Neural progenitor cell (in vitro differentiated cells): ENCODE results near the gene TRABD2B. TPM values are rescaled to one million over a fixed set of nuclear protein-coding genes. Genes with fewer than 3 reads are reported as not detected.

Experiments
- DNase-seq: peaks from one replicate; pipeline ENCODE4 v3.0.0-alpha.2; 2016; ENCODE audit warnings: low spot score
- H2AFZ ChIP-seq: fragments of 200-600 bp; sonication (generic); replicated peaks from 2 replicates; pipeline ENCODE4 v1.6.1; 2016; ENCODE audit warnings: antibody characterized with exemption
- H3F3A ChIP-seq: fragments of 200-600 bp; sonication (generic); 2 replicates; pipeline ENCODE4 v1.6.1; 2016; ENCODE audit warnings: antibody characterized with exemption, low read depth
- H3K27ac ChIP-seq: fragments of 200-600 bp; sonication (generic); 2 replicates; pipeline ENCODE4 v1.5.1; 2016; ENCODE audit warnings: mild to moderate bottlenecking
- H3K27me3 ChIP-seq: fragments of 200-600 bp; sonication (generic); 2 replicates; pipeline ENCODE4 v1.6.1; 2016; ENCODE audit warnings: mild to moderate bottlenecking, moderate library complexity
- H3K36me3 ChIP-seq: fragments of 200-600 bp; sonication (generic); 2 replicates; pipeline ENCODE4 v1.5.1; 2016
- H3K4me1 ChIP-seq: fragments of 200-600 bp; sonication (generic); 2 replicates; pipeline ENCODE4 v1.6.1; 2016; ENCODE audit warnings: mixed run types
- H3K4me2 ChIP-seq: fragments of 200-600 bp; sonication (generic); 2 replicates; pipeline ENCODE4 v1.6.1; 2016
- H3K4me3 ChIP-seq: fragments of 200-600 bp; sonication (generic); 2 replicates; pipeline ENCODE4 v1.5.1; 2016
- H3K79me2 ChIP-seq: fragments of 200-600 bp; sonication (generic); 2 replicates; pipeline ENCODE4 v1.6.1; 2016; ENCODE audit warnings: low read depth
- H3K9ac ChIP-seq: fragments of 200-600 bp; sonication (generic); 2 replicates; pipeline ENCODE4 v1.6.1; 2016
- H3K9me3 ChIP-seq: fragments of 200-600 bp; sonication (generic); 2 replicates; pipeline ENCODE4 v1.5.1; 2016; ENCODE audit warnings: low read depth
- H4K20me1 ChIP-seq: fragments of 200-600 bp; sonication (generic); 2 replicates; pipeline ENCODE4 v1.6.1; 2016; ENCODE audit warnings: low read depth
- H3K27ac Mint-ChIP-seq: 3 replicates; pipeline ENCODE4 v1.8.0; 2021; ENCODE audit warnings: mixed read lengths
- H3K27me3 Mint-ChIP-seq: 2 replicates; pipeline ENCODE4 v1.8.0; 2022; ENCODE audit warnings: low read depth, mild to moderate bottlenecking, inconsistent platforms, moderate library complexity, mixed read lengths; ENCODE audit not compliant: insufficient read depth
- H3K36me3 Mint-ChIP-seq: 3 replicates; pipeline ENCODE4 v1.8.0; 2021; ENCODE audit warnings: mixed read lengths
- H3K4me1 Mint-ChIP-seq: 3 replicates; pipeline ENCODE4 v1.8.0; 2021; ENCODE audit warnings: mixed read lengths
- H3K4me3 Mint-ChIP-seq: 3 replicates; pipeline ENCODE4 v1.8.0; 2021; ENCODE audit warnings: mild to moderate bottlenecking, moderate library complexity, mixed read lengths
- H3K9me3 Mint-ChIP-seq: 3 replicates; pipeline ENCODE4 v1.8.0; 2020; ENCODE audit warnings: mixed read lengths
- EZH2 ChIP-seq: fragments of 200-600 bp; sonication (generic); IDR thresholded peaks from 2 replicates; pipeline ENCODE4 v1.6.1; 2017; ENCODE audit warnings: antibody characterized with exemption, mild to moderate bottlenecking, moderate library complexity
- EZH2phosphoT487 ChIP-seq: fragments of 200-600 bp; sonication (generic); IDR thresholded peaks from 2 replicates; pipeline ENCODE4 v1.6.1; 2017; ENCODE audit warnings: antibody characterized with exemption
- total RNA-seq: library from RNA; depleted of rRNA; stranded (reverse); fragments of >200 nt; gene quantifications from 2 replicates; pipeline ENCODE4 v1.2.3, GENCODE V29; 2015; ENCODE audit warnings: low replicate concordance
- TF ChIP-seq, protein P1 (sequence below): fragments of 200-600 bp; sonication (generic); IDR thresholded peaks from 2 replicates; pipeline ENCODE4 v1.5.1; 2017; ENCODE audit warnings: antibody characterized with exemption, mild to moderate bottlenecking

The TRABD2B gene
- total RNA-seq, 1 donor from 2014 or later: 0.09 TPM

DNA sequence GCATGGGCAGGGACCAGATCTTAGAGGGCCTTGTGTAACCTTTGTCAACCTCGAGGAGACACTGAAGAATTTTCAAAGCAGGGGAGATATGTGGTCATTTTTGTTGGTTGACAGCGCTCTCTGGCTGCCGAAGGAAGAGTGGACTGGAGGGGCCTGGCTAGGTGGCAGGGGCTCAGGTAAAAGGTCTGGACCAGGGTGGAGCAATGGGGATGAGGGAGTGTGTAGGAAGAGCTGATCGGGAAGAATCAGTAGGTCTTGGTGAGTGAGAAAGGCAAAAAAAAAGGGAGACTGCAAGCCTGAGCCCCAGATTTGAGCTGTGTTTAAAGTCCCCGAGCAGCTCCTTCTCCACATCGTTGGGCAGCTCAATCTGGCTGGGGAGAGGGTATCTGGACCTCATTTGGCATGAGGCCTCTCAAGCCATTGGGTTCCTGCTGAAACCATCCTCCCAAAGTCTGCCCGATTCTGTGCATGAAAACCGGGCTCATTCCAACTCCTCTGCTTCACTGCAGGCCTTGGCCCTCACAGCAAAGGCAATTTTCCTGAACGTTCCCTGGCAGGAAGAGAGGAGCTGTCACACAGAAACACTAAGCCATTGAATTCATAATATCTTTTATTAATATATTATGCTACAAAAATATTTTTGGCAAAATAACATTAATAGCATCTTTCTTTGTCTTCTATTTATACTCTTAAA lies 237.1 kb downstream of the TRABD2B start:
- Mint-ChIP-seq H3K36me3 (no peaks in the 10 kb centered on the region), H3K9me3 (no peaks in the 10 kb centered on the region), H3K4me1 (peaks cover 9% of the 10 kb centered on the region), H3K4me3 (no peak overlapping the region), H3K27ac (peak overlapping the region; percentile 61), H3K27me3 (peaks cover 14% of the 10 kb centered on the region)
- Histone ChIP-seq H3K4me2 (no peak overlapping the region), H3K79me2 (no peaks in the 10 kb centered on the region), H3K36me3 (no peaks in the 10 kb centered on the region), H2AFZ (no peak overlapping the region), H3K4me3 (no peak overlapping the region), H3K27ac (no peak overlapping the region), H3K9ac (no peak overlapping the region), H3K9me3 (no peaks in the 10 kb centered on the region), H3K27me3 (no peaks in the 10 kb centered on the region), H4K20me1 (no peaks in the 10 kb centered on the region), H3K4me1 (peaks cover 2% of the 10 kb centered on the region), H3F3A (no peaks in the 10 kb centered on the region)
- DNase-seq: no peak
- TF ChIP-seq EZH2phosphoT487: no peak
- TF ChIP-seq, protein P1, sequence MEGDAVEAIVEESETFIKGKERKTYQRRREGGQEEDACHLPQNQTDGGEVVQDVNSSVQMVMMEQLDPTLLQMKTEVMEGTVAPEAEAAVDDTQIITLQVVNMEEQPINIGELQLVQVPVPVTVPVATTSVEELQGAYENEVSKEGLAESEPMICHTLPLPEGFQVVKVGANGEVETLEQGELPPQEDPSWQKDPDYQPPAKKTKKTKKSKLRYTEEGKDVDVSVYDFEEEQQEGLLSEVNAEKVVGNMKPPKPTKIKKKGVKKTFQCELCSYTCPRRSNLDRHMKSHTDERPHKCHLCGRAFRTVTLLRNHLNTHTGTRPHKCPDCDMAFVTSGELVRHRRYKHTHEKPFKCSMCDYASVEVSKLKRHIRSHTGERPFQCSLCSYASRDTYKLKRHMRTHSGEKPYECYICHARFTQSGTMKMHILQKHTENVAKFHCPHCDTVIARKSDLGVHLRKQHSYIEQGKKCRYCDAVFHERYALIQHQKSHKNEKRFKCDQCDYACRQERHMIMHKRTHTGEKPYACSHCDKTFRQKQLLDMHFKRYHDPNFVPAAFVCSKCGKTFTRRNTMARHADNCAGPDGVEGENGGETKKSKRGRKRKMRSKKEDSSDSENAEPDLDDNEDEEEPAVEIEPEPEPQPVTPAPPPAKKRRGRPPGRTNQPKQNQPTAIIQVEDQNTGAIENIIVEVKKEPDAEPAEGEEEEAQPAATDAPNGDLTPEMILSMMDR: peak; percentile 15

DNA sequence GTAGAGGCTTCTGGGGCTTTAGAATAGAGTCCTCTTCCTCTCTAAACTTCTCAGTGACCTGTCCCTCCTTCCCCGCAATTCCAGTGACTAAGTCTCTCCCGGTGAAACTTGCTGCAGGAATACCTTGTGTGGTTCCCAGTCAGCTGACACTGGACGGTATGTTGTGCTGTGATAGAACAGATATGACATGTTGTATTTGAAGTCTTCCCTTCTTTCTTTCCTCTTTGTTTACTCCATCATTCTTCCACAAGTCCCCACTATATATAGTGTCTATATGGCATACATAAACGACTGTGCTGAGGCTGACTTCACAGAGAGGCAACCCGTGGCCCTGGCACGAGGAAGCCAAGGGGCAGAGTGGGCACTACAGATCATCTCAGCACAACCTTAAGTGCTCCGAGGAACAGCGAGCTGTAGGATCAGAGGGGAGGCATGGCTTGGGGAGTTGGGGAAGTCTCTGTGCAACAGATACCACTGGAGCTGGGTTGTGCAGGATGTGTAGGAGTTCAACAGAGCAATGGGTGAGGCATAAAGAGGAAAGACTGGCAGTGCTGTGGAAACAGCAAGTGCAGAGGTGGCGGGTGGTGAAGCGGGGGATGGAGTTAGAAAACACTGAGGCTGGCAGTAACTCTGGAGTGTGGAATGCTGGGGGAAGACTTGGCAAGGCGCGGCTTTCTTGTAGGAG lies 237.8 kb downstream of the TRABD2B start:
- no peak overlapping the region for H3K27ac ChIP-seq
- no peaks in the 10 kb centered on the region for H3F3A ChIP-seq
- DNase-seq: no peak
- no peak overlapping the region for H3K4me3 ChIP-seq
- H3K27ac Mint-ChIP-seq: no peak overlapping the region
- no peaks in the 10 kb centered on the region for H3K27me3 ChIP-seq
- no peaks in the 10 kb centered on the region for H3K36me3 ChIP-seq
- no peaks in the 10 kb centered on the region for H4K20me1 ChIP-seq
- H3K9ac ChIP-seq: no peak overlapping the region
- peaks cover 13% of the 10 kb centered on the region for H3K4me1 Mint-ChIP-seq
- peaks cover 14% of the 10 kb centered on the region for H3K27me3 Mint-ChIP-seq
- H3K79me2 ChIP-seq: no peaks in the 10 kb centered on the region
- H3K9me3 Mint-ChIP-seq: no peaks in the 10 kb centered on the region
- H3K4me2 ChIP-seq: no peak overlapping the region
- no peaks in the 10 kb centered on the region for H3K9me3 ChIP-seq
- no peaks in the 10 kb centered on the region for H3K4me1 ChIP-seq
- peak overlapping the region; percentile 27 for H3K4me3 Mint-ChIP-seq
- H3K36me3 Mint-ChIP-seq: no peaks in the 10 kb centered on the region
- H2AFZ ChIP-seq: no peak overlapping the region
- TF ChIP-seq EZH2phosphoT487 (no peak), EZH2 (no peak)
- TF ChIP-seq, protein P1: no peak

DNA sequence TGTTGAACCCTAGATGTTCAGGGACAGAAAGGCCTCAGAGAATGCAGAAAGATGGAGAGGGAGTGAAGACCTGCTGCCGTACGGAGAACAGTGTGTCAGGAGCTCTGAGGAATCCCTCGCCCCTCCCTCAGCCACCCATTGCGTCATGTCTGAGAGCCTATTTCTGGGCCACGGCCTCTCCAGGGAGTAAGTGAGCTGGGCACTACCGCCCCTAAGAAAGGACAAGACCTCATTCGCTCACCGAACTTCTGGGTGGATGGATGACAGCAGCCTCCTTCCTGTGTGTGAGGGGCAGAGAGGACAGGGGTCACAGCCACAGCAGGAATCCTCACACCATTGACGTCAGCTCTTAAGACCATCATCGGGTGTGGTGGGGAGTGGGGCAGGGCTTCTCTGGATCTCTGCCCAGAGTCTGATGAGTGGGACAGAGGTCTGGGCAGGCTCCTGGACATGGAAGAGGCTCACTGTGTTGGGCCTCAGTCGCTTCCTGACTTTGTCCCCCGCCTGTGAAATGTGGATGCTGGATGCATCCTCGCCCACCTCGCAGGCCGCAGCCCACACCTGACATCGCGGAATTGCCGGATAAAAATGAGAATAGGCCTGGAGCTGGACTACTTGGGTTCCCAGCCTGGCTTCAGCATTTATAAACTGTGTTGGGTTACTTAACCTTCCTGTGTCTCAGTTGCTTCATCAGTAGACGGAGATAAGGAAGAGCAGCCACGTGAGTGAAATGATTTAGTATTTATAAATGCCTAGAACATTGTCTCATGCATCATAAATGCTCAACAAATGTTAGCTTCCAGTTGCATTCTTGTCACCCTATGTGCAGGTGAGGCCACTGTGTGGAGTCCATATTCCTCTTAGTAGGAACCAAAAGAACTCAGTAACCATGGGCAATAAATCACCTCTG lies 238.6 kb downstream of the TRABD2B start:
- no peaks in the 10 kb centered on the region for H3K9me3 ChIP-seq
- H3K27ac Mint-ChIP-seq: peak overlapping the region; percentile 28
- TF ChIP-seq EZH2phosphoT487 (no peak), EZH2 (no peak)
- TF ChIP-seq, protein P1: no peak
- no peaks in the 10 kb centered on the region for H4K20me1 ChIP-seq
- no peaks in the 10 kb centered on the region for H3K9me3 Mint-ChIP-seq
- peaks cover 14% of the 10 kb centered on the region for H3K27me3 Mint-ChIP-seq
- H3K4me3 ChIP-seq: no peak overlapping the region
- no peak overlapping the region for H3K4me2 ChIP-seq
- H2AFZ ChIP-seq: no peak overlapping the region
- H3K36me3 Mint-ChIP-seq: no peaks in the 10 kb centered on the region
- no peak overlapping the region for H3K4me3 Mint-ChIP-seq
- H3F3A ChIP-seq: no peaks in the 10 kb centered on the region
- no peak overlapping the region for H3K27ac ChIP-seq
- no peaks in the 10 kb centered on the region for H3K27me3 ChIP-seq
- peaks cover 15% of the 10 kb centered on the region for H3K4me1 Mint-ChIP-seq
- no peaks in the 10 kb centered on the region for H3K36me3 ChIP-seq
- no peak for DNase-seq
- H3K4me1 ChIP-seq: no peaks in the 10 kb centered on the region
- no peak overlapping the region for H3K9ac ChIP-seq
- H3K79me2 ChIP-seq: no peaks in the 10 kb centered on the region
